ENCODE data around the gene SKA2. TPM values are rescaled to one million over a fixed set of nuclear protein-coding genes. Genes with fewer than 3 reads are reported as not detected.

SKA2 gene
- total and polyA plus RNA-seq, 2 donors (not counting 3 experiments of a cell fraction or from before 2014, with no cell fraction given), result 12.9 to 79.6 TPM

DNA sequence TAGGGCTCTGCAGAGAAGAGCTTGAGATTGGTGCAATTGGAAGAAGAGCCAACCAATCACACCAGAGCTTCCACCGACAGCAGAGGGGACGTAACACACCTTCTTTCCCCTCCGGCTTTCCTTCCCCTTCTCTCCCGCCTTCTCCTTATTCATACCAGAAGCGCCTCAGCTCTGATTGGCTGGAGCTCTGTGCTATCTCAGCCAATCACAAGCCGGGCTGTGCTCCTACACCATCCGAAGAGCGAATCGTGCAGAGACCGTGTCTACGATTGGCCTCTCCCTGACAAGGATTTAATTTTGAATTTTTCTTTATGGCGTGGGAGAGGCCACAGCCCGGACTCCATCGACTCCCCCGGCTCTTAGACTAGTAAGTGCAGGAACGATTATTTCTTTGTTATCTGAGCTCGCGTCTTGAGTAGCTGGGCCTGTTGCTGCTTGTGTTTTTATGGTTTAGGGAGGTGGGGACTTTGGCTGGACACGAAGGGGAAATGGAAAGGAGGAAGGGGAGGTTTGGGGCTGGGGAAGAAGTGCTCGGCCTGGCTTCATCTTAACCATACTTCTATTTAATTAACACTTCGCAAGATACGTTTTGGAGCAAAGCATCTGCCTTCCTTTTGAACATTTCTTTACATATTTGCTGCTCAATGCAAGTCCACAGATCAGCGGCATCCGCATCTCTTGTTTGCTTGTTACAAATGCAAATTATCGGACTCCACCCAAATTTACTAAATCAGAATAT, 622 bp upstream of the SKA2 start, which contains the start of gene PRR11:
Gene PRR11, plus strand, starts transcription at position 308 of the 739 bp plus-strand sequence. CDS start 14,007 bp downstream, outside the sequence.
- dilution Hi-C loops (cut with MboI; ENCODE audit: extremely low pct_ligation_motif_present, low sequenced_read_pairs), result no loop called here
- intact Hi-C loops (cut with micrococcal nuclease), result loop anchor here (1.0 to 10.0 kb wide), 5 partner anchors 49 to 638 kb away; partner anchors contain the start of genes CLTC, PTRH2, TRIM37 and VMP1
- peak; percentile 100 for DNase-seq (ENCODE audit: low read depth, low spot score)
- POLR2A ChIA-PET, result interaction anchor here (0.6 to 1.6 kb wide), 5 partner anchors 20 to 1414 kb away, joined by 3 to 9 read pairs (median 3); partner anchors contain the start of gene TRIM37
- peak within 1 kb of the TSS; percentile 96 for H3K4me2 ChIP-seq (ENCODE audit: insufficient read depth, low read length)
- H3K9ac ChIP-seq (replicated peaks; ENCODE audit: extremely low read depth, insufficient read depth, low read length), result peak within 1 kb of the TSS; percentile 96
- H3K27me3 ChIP-seq (ENCODE audit: control insufficient read depth in 2 of 2, insufficient read depth in 2 of 2, low read length in 2 of 2), result no peaks in the 10 kb centered on the region
- H3K36me3 ChIP-seq (ENCODE audit: control insufficient read depth in 2 of 2, extremely low read depth in 1 of 2, insufficient read depth in 2 of 2, low read length in 2 of 2), result no peaks in the 10 kb centered on the region
- no peak for FAIRE-seq
- H4K20me1 ChIP-seq (replicated peaks; ENCODE audit: control insufficient read depth, extremely low read depth, insufficient read depth, low read length), result no peaks in the 10 kb centered on the region
- H3K9me1 ChIP-seq (replicated peaks; ENCODE audit: control insufficient read depth, extremely low read depth, insufficient read depth, low read length), result no peaks in the 10 kb centered on the region
- peaks cover 90% of the 10 kb centered on the region for H3K79me2 ChIP-seq (ENCODE audit: control insufficient read depth, insufficient read depth, low read length)
- H3K9me3 ChIP-seq (replicated peaks; ENCODE audit: control insufficient read depth, insufficient read depth, low read length), result no peaks in the 10 kb centered on the region
- CTCF ChIA-PET, result interaction anchor here (0.8 to 2.3 kb wide), 3 partner anchors 8 to 11 kb away, joined by 4 to 9 read pairs (median 8); no protein-coding TSS in a partner anchor
- peaks cover 51% of the 10 kb centered on the region for H3K4me1 ChIP-seq (ENCODE audit: control insufficient read depth, extremely low read depth, insufficient read depth, low read length)
- H3K4me3 ChIP-seq (replicated peaks in 1 of 3; ENCODE audit: insufficient read depth in 1 of 3, low read depth in 1 of 3, low read length in 3 of 3), result peak within 1 kb of the TSS; percentile 67 to 97 (median 93)
- TF ChIP-seq, protein P1, sequence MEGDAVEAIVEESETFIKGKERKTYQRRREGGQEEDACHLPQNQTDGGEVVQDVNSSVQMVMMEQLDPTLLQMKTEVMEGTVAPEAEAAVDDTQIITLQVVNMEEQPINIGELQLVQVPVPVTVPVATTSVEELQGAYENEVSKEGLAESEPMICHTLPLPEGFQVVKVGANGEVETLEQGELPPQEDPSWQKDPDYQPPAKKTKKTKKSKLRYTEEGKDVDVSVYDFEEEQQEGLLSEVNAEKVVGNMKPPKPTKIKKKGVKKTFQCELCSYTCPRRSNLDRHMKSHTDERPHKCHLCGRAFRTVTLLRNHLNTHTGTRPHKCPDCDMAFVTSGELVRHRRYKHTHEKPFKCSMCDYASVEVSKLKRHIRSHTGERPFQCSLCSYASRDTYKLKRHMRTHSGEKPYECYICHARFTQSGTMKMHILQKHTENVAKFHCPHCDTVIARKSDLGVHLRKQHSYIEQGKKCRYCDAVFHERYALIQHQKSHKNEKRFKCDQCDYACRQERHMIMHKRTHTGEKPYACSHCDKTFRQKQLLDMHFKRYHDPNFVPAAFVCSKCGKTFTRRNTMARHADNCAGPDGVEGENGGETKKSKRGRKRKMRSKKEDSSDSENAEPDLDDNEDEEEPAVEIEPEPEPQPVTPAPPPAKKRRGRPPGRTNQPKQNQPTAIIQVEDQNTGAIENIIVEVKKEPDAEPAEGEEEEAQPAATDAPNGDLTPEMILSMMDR (IDR thresholded peaks at IDR 0.05; ENCODE audit: extremely low read depth in 1 of 2, insufficient read depth in 1 of 2, low read depth in 1 of 2, low read length in 2 of 2), result no peak
- TF ChIP-seq, protein P2, sequence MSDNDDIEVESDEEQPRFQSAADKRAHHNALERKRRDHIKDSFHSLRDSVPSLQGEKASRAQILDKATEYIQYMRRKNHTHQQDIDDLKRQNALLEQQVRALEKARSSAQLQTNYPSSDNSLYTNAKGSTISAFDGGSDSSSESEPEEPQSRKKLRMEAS (IDR thresholded peaks at IDR 0.05; ENCODE audit: insufficient read depth, insufficient read length), result peak; percentile 38
- peak within 1 kb of the TSS; percentile 79 for H3K27ac ChIP-seq (ENCODE audit: insufficient read depth, low read depth, low read length)
- TSS peak; percentile 70 for BruUV-seq (replicated peaks)
- H2AFZ ChIP-seq (ENCODE audit: low read depth, low read length), result peak within 1 kb of the TSS; percentile 36
